ENCODE data around the gene OR13H1.
"Not testable (repeated sequence)": the region's sequence is repeated elsewhere in the genome, so short reads cannot be mapped to it uniquely, and the experiment has no call there.

The OR13H1 gene

GRCh38 chrX:131543774-131544173 lies at the start of gene OR13H1:
Gene OR13H1, plus strand, starts transcription at chrX:131544074. Its CDS starts 0 bp downstream, at chrX:131544074.
- DNase-seq (ENCODE audit: low read depth) = no peak

- DNase-seq (ENCODE audit: low read depth) = not testable (repeated sequence)
Observed at GRCh38 chrX:131501556-131501955, 42.3 kb upstream of the OR13H1 start.

GRCh38 chrX:131513159-131513914 lies 30.5 kb upstream of the OR13H1 start:
- DNase-seq (ENCODE audit: low read depth) = no peak

GRCh38 chrX:131521824-131522223 lies 22.1 kb upstream of the OR13H1 start:
- no peak for DNase-seq (ENCODE audit: low read depth)

GRCh38 chrX:131544218-131544617 lies 344 bp downstream of the OR13H1 start:
- no peak for DNase-seq (ENCODE audit: low read depth)

GRCh38 chrX:131549011-131549410 lies 5.1 kb downstream of the OR13H1 start:
- no peak for DNase-seq (ENCODE audit: low read depth)

- DNase-seq (ENCODE audit: low read depth) = not testable (repeated sequence)
Observed at GRCh38 chrX:131552453-131552852, 8.6 kb downstream of the OR13H1 start.

- DNase-seq (ENCODE audit: low read depth) = no peak
Observed at GRCh38 chrX:131558562-131558961, 14.7 kb downstream of the OR13H1 start.

GRCh38 chrX:131564553-131565229 lies 20.8 kb downstream of the OR13H1 start:
- no peak for DNase-seq (ENCODE audit: low read depth)

- DNase-seq (ENCODE audit: low read depth) = no peak
Observed at GRCh38 chrX:131565909-131566308, 22.0 kb downstream of the OR13H1 start.

- DNase-seq (ENCODE audit: low read depth) = no peak
Observed at GRCh38 chrX:131571348-131571747, 27.5 kb downstream of the OR13H1 start.

GRCh38 chrX:131572372-131573014 lies 28.6 kb downstream of the OR13H1 start:
- no peak for DNase-seq (ENCODE audit: low read depth)

- no peak for DNase-seq (ENCODE audit: low read depth)
Observed at GRCh38 chrX:131577413-131577812, 33.5 kb downstream of the OR13H1 start.

GRCh38 chrX:131577999-131578734 lies 34.3 kb downstream of the OR13H1 start:
- no peak for DNase-seq (ENCODE audit: low read depth)

- not testable (repeated sequence) for DNase-seq (ENCODE audit: low read depth)
Observed at GRCh38 chrX:131578735-131579367, 35.0 kb downstream of the OR13H1 start.

- DNase-seq (ENCODE audit: low read depth) = no peak
Observed at GRCh38 chrX:131588995-131589394, 45.1 kb downstream of the OR13H1 start.

All from T-helper 22 cell (primary cell).